Breast epithelium (tissue), 4 donors: Measurements from ENCODE around the gene IFT172. TPM values are rescaled to one million over a fixed set of nuclear protein-coding genes. Genes with fewer than 3 reads are reported as not detected.

Source experiments
- DNase-seq, 2 donors: peaks; one replicate each; pipeline ENCODE4 v3.0.0-alpha.2; 2019; ENCODE audit warnings: low spot score in 2 of 2
- H3K27ac ChIP-seq, 2 donors: fragments of 200-600 bp; sonication (generic) in 1 of 2; one replicate each; pipeline ENCODE4 v1.5.1; 2016 to 2019; ENCODE audit warnings: mild to moderate bottlenecking in 1 of 2
- H3K27me3 ChIP-seq, 2 donors: fragments of 200-600 bp; sonication (generic) in 1 of 2; one replicate each; pipeline versions ENCODE4 v1.5.1 to v1.6.0; 2017 to 2019; ENCODE audit warnings: control low read depth in 1 of 2, mild to moderate bottlenecking in 1 of 2
- H3K36me3 ChIP-seq: fragments of 200-600 bp; one replicate; pipeline ENCODE4 v1.5.1; 2019
- H3K4me1 ChIP-seq, 2 donors: fragments of 200-600 bp; sonication (generic); one replicate each; pipeline ENCODE4 v1.5.1; 2016 to 2019; ENCODE audit warnings: control low read depth in 1 of 2
- H3K4me3 ChIP-seq, 3 donors: fragments of 200-600 bp; sonication (generic); 1 replicate in 2 of 3; 2 replicates in 1 of 3; pipeline ENCODE4 v1.5.1; 2016 to 2019; ENCODE audit warnings: mild to moderate bottlenecking in 3 of 3, moderate library complexity in 2 of 3
- H3K9me3 ChIP-seq, 2 donors: fragments of 200-600 bp; sonication (generic) in 1 of 2; one replicate each; pipeline ENCODE4 v1.5.1; 2016 to 2019; ENCODE audit warnings: control low read depth in 1 of 2
- CTCF ChIP-seq, 3 donors: fragments of 450-650 bp; IDR thresholded peaks; one replicate each; pipeline ENCODE4 v1.5.1; 2016 to 2017; ENCODE audit warnings: antibody characterized with exemption in 3 of 3, mild to moderate bottlenecking in 3 of 3, moderate library complexity in 3 of 3
- POLR2A ChIP-seq: fragments of 450-650 bp; IDR thresholded peaks from one replicate; pipeline ENCODE4 v1.6.1; 2016; ENCODE audit warnings: antibody characterized with exemption, mild to moderate bottlenecking, moderate library complexity
- POLR2AphosphoS5 ChIP-seq, 3 donors: sonication (generic); formaldehyde crosslinking; IDR thresholded peaks; one replicate each; pipeline ENCODE4 v1.6.1; 2017; ENCODE audit warnings: antibody characterized with exemption in 3 of 3
- intact Hi-C: fragments of 100-400 bp; cut with DNase I; formaldehyde crosslinking; loops from one replicate; pipeline ENCODE4 v1.15.1; 2023; ENCODE audit warnings: low total_unique reads
- total RNA-seq, 3 donors: library from RNA; depleted of rRNA; stranded (reverse); fragments of >200 nt; gene quantifications; one replicate each; pipeline ENCODE4 v1.1.0, GENCODE V29; 2016

Gene IFT172
- total RNA-seq, 3 donors from 2014 or later: 28.2 to 51.5 (median 32.1) TPM

- Histone ChIP-seq H3K36me3 (no peaks in the 10 kb centered on the region), H3K4me1 (no peaks in the 10 kb centered on the region), H3K9me3 (no peaks in the 10 kb centered on the region), H3K27me3 (no peaks in the 10 kb centered on the region), H3K27ac (no peak overlapping the region), H3K4me3 (no peak overlapping the region)
- DNase-seq: no peak
- TF ChIP-seq POLR2A (no peak), POLR2AphosphoS5 (IDR thresholded peaks at IDR 0.05) (no peak), CTCF (IDR thresholded peaks at IDR 0.05) (no peak)
- intact Hi-C loops: no loop called here
These were observed 30.8 kb upstream of the IFT172 start for GRCh38 chr2:27520316-27520715.

DNA sequence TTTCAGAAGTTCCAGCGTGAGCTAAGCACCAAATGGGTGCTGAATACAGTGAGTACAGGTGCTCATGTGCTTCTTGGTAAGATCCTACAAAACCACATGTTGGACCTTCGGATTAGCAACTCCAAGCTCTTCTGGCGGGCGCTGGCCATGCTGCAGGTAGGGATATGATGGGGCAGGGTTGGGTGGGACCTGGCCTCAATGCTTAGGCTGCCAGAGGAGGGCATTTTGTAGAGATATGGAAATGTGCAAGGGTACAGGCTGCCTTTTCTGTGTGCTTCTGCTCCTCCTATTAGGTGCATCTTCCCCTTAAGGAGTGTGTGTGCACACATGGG, 29.2 kb upstream of the IFT172 start:
- DNase-seq: no peak

GRCh38 chr2:27518113-27518781, 28.7 kb upstream of the IFT172 start:
- no peaks in the 10 kb centered on the region for H3K27me3 ChIP-seq
- no peaks in the 10 kb centered on the region for H3K4me1 ChIP-seq
- H3K27ac ChIP-seq: no peak overlapping the region
- TF ChIP-seq CTCF (IDR thresholded peaks at IDR 0.05) (no peak), POLR2AphosphoS5 (IDR thresholded peaks at IDR 0.05) (no peak), POLR2A (no peak)
- no peak for DNase-seq
- no peaks in the 10 kb centered on the region for H3K36me3 ChIP-seq
- H3K9me3 ChIP-seq: no peaks in the 10 kb centered on the region
- intact Hi-C loops: no loop called here
- H3K4me3 ChIP-seq: no peak overlapping the region

More for the DNA sequence above, 29.2 kb upstream of the IFT172 start:
- intact Hi-C loops: no loop called here
- H3K4me1 ChIP-seq: no peaks in the 10 kb centered on the region
- H3K27me3 ChIP-seq: no peaks in the 10 kb centered on the region
- H3K36me3 ChIP-seq: no peaks in the 10 kb centered on the region
- H3K27ac ChIP-seq: no peak overlapping the region
- no peak for TF ChIP-seq POLR2A
- TF ChIP-seq CTCF (IDR thresholded peaks at IDR 0.05): no peak
- TF ChIP-seq POLR2AphosphoS5 (IDR thresholded peaks at IDR 0.05): no peak
- H3K4me3 ChIP-seq: no peak overlapping the region
- H3K9me3 ChIP-seq: no peaks in the 10 kb centered on the region

DNA sequence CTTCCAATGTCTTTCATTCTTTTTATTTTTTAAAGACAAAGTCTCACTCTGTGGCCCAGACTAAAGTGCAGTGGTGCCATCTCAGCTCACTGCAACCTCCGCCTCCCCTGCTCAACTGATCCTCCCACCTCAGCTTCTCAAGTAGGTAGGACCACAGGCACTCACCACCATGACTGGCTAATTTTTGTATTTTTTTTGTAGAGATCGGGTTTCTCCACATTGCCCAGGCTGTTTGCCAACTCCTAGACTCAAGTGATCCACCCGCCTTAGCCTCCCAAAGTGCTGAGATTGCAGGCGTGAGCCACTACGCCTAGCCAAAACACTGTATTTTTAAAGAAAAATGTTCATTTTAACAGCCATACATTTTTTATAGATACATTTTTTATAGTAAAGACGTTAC, 19.8 kb upstream of the IFT172 start:
- Histone ChIP-seq H3K4me1 (no peaks in the 10 kb centered on the region), H3K27ac (no peak overlapping the region), H3K9me3 (no peaks in the 10 kb centered on the region), H3K4me3 (no peak overlapping the region), H3K36me3 (no peaks in the 10 kb centered on the region), H3K27me3 (no peaks in the 10 kb centered on the region)
- intact Hi-C loops: no loop called here
- no peak for DNase-seq
- no peak for TF ChIP-seq POLR2A

DNA sequence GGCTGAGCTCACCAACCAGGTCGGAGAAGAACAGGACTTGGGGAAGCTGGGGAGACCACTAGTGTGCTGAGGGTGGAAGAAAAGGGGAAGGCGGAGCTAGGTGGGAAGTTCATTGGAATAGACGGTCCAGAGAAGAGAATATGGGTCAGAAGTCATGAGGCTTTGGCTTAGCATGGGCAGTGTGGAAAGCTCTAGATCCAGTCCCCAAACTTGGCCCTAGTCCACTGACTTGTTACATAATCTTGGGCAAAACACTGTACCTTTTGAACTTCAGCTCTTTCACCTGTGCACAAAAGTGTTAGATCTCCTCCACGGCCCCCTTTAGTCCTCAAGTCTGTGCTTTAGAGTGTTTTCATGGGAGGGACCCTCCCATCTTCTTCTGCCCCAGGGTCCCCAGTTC, 17.8 kb upstream of the IFT172 start:
- TF ChIP-seq POLR2AphosphoS5 (IDR thresholded peaks at IDR 0.05): no peak
- no peak for TF ChIP-seq POLR2A
- no peak for TF ChIP-seq CTCF (IDR thresholded peaks at IDR 0.05)

DNA sequence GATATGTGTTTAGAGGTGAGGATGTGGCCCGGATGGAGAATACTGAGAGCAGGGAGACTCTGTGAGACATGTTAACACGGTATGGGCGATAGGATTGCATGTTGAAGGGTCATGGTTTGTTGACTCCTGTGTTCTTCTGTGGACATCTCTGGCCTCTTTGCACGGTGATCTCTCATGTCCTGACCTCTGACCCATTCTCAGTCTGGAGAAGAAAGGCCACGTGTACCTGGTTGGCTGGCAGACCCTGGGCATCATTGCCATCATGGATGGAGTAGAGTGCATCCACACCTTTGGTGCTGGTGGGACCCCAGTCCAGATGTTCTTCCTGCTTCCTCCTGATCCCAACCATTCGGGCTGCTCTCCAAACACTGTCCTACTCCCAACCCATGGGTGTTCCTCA, 17.0 kb upstream of the IFT172 start:
- DNase-seq: no peak
- Histone ChIP-seq H3K27me3 (no peaks in the 10 kb centered on the region), H3K27ac (no peak overlapping the region), H3K36me3 (no peaks in the 10 kb centered on the region), H3K4me1 (no peaks in the 10 kb centered on the region), H3K4me3 (no peak overlapping the region), H3K9me3 (no peaks in the 10 kb centered on the region)
- TF ChIP-seq POLR2AphosphoS5 (IDR thresholded peaks at IDR 0.05): no peak
- intact Hi-C loops: no loop called here

More for the DNA sequence above, 17.8 kb upstream of the IFT172 start:
- H3K27me3 ChIP-seq: no peaks in the 10 kb centered on the region
- H3K9me3 ChIP-seq: no peaks in the 10 kb centered on the region
- H3K36me3 ChIP-seq: no peaks in the 10 kb centered on the region
- no peak for DNase-seq
- no peaks in the 10 kb centered on the region for H3K4me1 ChIP-seq
- H3K4me3 ChIP-seq: no peak overlapping the region
- intact Hi-C loops: no loop called here
- no peak overlapping the region for H3K27ac ChIP-seq
